DND-41 (cell line): Measurements from ENCODE around the gene RORC.
"Not testable (repeated sequence)": the region's sequence is repeated elsewhere in the genome, so short reads cannot be mapped to it uniquely, and the experiment has no call there.

ENCODE experiments used
- EZH2 ChIP-seq: IDR thresholded peaks from 3 replicates; pipeline ENCODE4 v1.6.1; 2012; ENCODE audit warnings: borderline replicate concordance, low read depth, mild to moderate bottlenecking, moderate library complexity, low read length, inconsistent platforms; ENCODE audit not compliant: severe bottlenecking
- TF ChIP-seq, protein P1 (sequence below): IDR thresholded peaks from 2 replicates; pipeline ENCODE4 v1.5.1; 2012; ENCODE audit warnings: borderline replicate concordance, low read length, moderate library complexity, mild to moderate bottlenecking; ENCODE audit not compliant: poor library complexity, severe bottlenecking; ENCODE audit errors: extremely low read depth

- TF ChIP-seq, protein P1, sequence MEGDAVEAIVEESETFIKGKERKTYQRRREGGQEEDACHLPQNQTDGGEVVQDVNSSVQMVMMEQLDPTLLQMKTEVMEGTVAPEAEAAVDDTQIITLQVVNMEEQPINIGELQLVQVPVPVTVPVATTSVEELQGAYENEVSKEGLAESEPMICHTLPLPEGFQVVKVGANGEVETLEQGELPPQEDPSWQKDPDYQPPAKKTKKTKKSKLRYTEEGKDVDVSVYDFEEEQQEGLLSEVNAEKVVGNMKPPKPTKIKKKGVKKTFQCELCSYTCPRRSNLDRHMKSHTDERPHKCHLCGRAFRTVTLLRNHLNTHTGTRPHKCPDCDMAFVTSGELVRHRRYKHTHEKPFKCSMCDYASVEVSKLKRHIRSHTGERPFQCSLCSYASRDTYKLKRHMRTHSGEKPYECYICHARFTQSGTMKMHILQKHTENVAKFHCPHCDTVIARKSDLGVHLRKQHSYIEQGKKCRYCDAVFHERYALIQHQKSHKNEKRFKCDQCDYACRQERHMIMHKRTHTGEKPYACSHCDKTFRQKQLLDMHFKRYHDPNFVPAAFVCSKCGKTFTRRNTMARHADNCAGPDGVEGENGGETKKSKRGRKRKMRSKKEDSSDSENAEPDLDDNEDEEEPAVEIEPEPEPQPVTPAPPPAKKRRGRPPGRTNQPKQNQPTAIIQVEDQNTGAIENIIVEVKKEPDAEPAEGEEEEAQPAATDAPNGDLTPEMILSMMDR: not testable (repeated sequence)
- TF ChIP-seq EZH2: not testable (repeated sequence)
Observed at GRCh38 chr1:151780736-151781135, 50.9 kb downstream of the RORC start.
